Measurements from ENCODE around the gene PXDN.
A peak's percentile ranks its signal among the peaks of the same experiment; 100 is the strongest.
"Not testable (repeated sequence)": the region's sequence is repeated elsewhere in the genome, so short reads cannot be mapped to it uniquely, and the experiment has no call there.

The PXDN gene

GRCh38 chr2:1687254-1687653 is 57.1 kb downstream of the PXDN start:
- DNase-seq (ENCODE audit: insufficient read length, low spot score) (no peak), FAIRE-seq (peak; percentile 13)

- FAIRE-seq (peak; percentile 91), DNase-seq (ENCODE audit: insufficient read length, low spot score) (no peak)
Measured at GRCh38 chr2:1686784-1687105, 57.6 kb downstream of the PXDN start.

- DNase-seq (ENCODE audit: insufficient read length, low spot score) (peak; percentile 90), FAIRE-seq (peak; percentile 97)
Measured at GRCh38 chr2:1685957-1686783, 58.1 kb downstream of the PXDN start.

GRCh38 chr2:1685078-1685956 is 59.0 kb downstream of the PXDN start:
- FAIRE-seq (peak; percentile 82), DNase-seq (ENCODE audit: insufficient read length, low spot score) (no peak)

GRCh38 chr2:1683297-1683696 is 61.0 kb downstream of the PXDN start:
- DNase-seq (ENCODE audit: insufficient read length, low spot score): no peak
- no peak for FAIRE-seq

- DNase-seq (ENCODE audit: insufficient read length, low spot score): no peak
- FAIRE-seq: no peak
Measured at GRCh38 chr2:1682181-1682440, 62.2 kb downstream of the PXDN start.

GRCh38 chr2:1681323-1682180 is 62.8 kb downstream of the PXDN start:
- FAIRE-seq (peak; percentile 88), DNase-seq (ENCODE audit: insufficient read length, low spot score) (no peak)

GRCh38 chr2:1681017-1681318 is 63.3 kb downstream of the PXDN start:
- FAIRE-seq: no peak
- DNase-seq (ENCODE audit: insufficient read length, low spot score): no peak

GRCh38 chr2:1680222-1681016 is 63.9 kb downstream of the PXDN start:
- DNase-seq (ENCODE audit: insufficient read length, low spot score) (no peak), FAIRE-seq (peak; percentile 40)

GRCh38 chr2:1679488-1680039 is 64.8 kb downstream of the PXDN start:
- peak; percentile 100 for FAIRE-seq
- DNase-seq (ENCODE audit: insufficient read length, low spot score): not testable (repeated sequence)

GRCh38 chr2:1679065-1679464 is 65.2 kb downstream of the PXDN start:
- not testable (repeated sequence) for DNase-seq (ENCODE audit: insufficient read length, low spot score); FAIRE-seq

GRCh38 chr2:1678609-1679008 is 65.7 kb downstream of the PXDN start:
- FAIRE-seq (no peak), DNase-seq (ENCODE audit: insufficient read length, low spot score) (no peak)

- DNase-seq (ENCODE audit: insufficient read length, low spot score) (no peak), FAIRE-seq (no peak)
Measured at GRCh38 chr2:1677821-1678165, 66.5 kb downstream of the PXDN start.

GRCh38 chr2:1676913-1677820 is 67.1 kb downstream of the PXDN start:
- FAIRE-seq (no peak), DNase-seq (ENCODE audit: insufficient read length, low spot score) (no peak)

- no peak for DNase-seq (ENCODE audit: insufficient read length, low spot score)
- FAIRE-seq: peak; percentile 80
Measured at GRCh38 chr2:1676091-1676912, 68.0 kb downstream of the PXDN start.

GRCh38 chr2:1675633-1676032 is 68.7 kb downstream of the PXDN start:
- FAIRE-seq: peak; percentile 97
- DNase-seq (ENCODE audit: insufficient read length, low spot score): peak; percentile 88

GRCh38 chr2:1674766-1675397 is 69.4 kb downstream of the PXDN start:
- DNase-seq (ENCODE audit: insufficient read length, low spot score): no peak
- peak; percentile 76 for FAIRE-seq

GRCh38 chr2:1674276-1674675 is 70.0 kb downstream of the PXDN start:
- FAIRE-seq (no peak), DNase-seq (ENCODE audit: insufficient read length, low spot score) (no peak)
